Activated CD4-positive, alpha-beta T cell treated with anti-CD3 and anti-CD28 coated beads, Interleukin-2, amount 50 U/mL, for 16 hours (primary cell): ENCODE measurements around the gene PRSS53.
A peak's percentile ranks its signal among the peaks of the same experiment; 100 is the strongest.

Experiments used
- DNase-seq: peaks from one replicate; pipeline ENCODE4 v3.0.0-alpha.2; 2020

The PRSS53 gene

GRCh38 chr16:31077024-31077423 is 11.7 kb downstream of the PRSS53 start:
- DNase-seq: no peak

DNA sequence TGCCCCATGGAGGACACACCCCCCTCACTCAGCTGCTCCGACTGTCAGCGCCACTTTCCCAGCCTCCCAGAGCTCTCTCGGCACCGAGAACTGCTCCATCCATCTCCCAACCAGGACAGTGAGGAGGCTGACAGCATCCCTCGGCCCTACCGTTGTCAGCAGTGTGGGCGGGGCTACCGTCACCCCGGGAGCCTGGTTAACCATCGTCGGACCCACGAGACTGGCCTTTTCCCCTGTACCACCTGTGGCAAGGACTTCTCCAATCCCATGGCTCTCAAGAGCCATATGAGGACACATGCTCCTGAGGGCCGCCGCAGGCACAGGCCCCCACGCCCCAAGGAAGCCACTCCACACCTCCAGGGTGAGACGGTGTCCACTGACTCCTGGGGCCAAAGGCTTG is 12.4 kb downstream of the PRSS53 start:
- no peak for DNase-seq

DNA sequence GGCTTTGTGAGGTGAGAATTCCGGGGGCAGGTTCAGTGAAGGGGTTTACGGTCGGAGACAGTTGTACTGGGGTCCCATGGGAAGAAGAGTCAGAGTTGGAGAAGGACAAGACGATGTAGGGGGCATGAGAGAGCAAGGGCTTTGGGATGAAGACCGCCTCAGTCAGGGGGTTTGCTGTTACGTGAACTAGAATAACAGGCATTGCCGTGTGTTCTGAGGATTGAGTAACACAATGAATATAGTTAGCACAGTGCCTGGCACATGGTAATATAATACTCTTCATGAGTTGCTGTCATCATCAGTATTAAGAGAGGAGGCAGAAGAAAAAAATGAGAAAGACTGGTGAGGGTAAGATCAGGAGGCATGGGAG is 13.9 kb downstream of the PRSS53 start:
- DNase-seq: no peak

DNA sequence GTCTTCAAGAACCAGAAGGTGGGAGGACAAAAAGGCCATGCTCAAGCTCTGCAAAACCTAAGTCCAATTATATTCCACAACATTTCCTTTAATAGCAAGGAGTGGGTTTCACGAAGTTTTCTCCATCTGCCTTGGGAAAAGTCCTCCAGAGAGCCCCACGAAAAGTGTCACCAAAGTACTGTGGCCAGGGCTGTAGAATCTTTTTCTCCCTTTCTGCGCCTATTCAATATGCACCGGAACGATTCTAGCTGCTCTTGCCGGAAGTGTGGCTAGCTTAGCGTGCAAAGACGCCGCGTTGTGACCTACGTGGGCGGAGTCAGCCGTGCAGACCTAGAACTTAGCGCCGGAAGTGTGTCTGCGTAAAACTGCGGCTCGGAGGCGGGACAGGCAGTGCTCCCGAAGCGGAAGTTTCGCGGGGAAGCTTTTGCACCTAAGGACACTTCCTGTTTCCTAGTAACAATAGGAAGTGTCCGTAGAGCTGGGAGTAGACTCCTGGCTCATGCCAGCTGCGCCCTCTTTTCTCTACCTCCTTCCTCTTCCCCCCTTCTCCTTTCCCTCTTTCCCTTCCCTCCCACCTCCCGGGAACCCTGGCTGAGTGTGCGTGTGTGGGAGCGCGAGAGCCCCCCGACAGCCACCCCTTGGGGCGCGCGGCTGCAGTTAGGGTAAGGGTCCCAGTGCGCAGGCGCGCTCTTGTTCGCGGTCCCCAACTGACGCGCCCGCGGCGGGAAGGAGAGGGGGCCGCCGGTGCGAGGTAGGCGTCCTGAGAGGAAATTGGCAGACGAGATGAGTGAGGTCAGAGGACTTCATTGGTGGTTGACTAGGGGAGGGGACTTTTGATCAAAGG is 14.6 kb downstream of the PRSS53 start, which contains the start of the genes ZNF646 and ZNF668:
Gene ZNF646 (plus strand): TSS at position 453 of the 844 bp plus-strand sequence. CDS start 1,903 bp downstream, outside the sequence.
Gene ZNF668 (minus strand): TSS at position 271 of the 844 bp plus-strand sequence. CDS start 9,781 bp downstream, outside the sequence.
- DNase-seq: peak; percentile 99

DNA sequence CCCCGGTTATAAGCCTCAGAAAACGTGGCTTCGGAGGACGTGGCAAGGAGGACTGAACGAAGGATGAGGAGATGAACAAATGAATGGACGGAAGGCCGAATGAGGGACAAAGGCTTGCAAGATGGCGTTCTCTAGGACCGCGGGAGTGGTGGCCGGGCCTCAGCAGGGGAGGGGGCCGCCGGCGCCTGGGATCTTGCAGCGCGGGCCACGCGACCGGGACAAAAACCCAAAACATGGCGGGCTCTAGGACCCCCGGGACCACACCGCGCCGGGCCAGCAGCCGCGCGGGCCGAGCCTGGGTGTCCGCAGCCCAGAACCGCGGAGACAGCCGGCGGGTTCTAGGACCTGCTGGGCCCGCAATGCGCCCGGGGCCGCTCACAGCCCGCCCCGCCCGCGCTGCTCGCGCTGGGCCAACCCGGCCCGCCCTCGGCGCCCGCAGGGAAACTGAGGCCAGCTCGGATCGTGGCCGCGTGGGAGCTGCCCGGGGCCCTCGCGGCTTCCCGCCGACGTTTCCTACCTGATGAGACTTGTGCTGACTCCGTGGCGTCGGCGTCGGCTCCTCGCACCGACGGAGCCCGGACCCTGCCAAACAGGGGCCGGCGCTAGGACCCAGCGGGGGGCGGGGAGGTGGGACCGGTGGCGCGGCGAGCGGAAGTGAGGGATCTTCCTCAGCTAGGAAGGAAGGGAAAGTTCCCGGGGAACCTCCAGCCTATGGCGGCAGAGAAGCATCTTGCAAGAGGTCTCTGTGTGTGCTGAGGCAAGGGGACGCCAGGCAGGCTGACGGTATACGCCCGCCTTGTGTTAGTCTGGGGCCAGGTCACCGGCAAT is 15.4 kb downstream of the PRSS53 start:
- peak; percentile 89 for DNase-seq

DNA sequence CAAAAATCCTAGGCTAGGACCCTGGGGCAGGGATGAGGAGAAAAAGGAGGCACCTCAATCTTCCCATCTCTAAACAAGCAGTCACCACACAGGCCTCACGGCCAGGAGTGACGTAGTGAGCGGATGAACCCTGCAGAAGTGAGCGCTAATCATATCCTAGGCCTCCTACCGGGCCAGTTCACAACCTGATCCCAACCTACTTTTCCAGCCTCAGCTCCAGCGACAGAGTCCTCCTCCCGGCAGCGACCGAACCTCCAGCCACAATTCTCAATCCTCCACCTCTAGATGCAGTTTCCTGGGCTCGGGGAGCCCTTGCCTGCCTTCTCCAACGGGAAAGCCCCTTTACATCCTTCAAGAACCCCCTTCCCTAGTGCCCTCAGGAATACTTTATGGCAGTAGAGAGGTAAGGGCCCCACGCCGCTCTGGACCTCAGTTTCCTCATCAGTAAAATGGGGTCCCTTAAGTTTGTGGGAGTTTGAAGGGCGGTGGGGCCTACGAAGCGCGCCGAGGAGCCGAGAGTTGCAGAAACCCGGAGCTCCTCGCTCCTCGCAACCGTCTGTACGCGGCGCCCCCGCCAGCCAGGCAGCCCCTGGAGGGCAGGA is 16.1 kb downstream of the PRSS53 start:
- peak; percentile 60 for DNase-seq

DNA sequence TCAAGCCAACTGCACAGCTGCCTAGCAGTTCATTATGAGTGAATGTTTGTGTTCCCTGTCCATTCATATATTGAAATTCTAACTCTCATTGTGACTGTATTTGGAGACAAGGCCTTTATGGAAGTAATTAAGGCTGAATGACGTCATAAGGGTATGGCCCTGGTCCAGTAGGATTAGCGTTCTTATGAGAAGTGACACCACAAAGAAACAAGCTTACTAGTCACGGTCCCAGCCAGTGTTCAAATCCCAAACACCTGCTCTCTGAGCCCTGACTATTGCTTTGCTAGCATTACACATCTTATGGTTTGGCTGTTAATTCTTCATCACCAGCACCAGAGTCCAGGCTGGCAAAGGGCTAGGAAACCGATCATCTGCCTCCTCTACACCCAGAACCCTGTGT is 16.9 kb downstream of the PRSS53 start:
- no peak for DNase-seq

DNA sequence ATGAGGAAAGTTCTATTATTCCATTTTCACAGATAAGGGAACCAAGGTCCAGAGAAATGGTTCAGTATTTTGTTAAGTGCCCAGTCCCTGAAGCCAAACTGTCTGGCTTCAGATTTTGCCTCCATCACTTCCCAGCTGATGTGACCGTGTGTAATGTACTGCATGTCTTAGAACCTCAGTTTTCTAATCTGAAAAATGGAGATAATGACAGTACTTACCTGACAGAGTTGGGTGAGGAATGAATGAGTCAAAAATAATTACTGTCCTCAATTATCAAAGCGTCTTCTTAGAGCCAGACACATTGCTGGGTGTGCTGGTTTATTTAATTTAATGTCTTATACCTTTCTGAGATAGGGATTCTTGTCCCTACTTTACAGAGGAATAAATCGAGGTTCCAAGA is 21.4 kb downstream of the PRSS53 start:
- no peak for DNase-seq

DNA sequence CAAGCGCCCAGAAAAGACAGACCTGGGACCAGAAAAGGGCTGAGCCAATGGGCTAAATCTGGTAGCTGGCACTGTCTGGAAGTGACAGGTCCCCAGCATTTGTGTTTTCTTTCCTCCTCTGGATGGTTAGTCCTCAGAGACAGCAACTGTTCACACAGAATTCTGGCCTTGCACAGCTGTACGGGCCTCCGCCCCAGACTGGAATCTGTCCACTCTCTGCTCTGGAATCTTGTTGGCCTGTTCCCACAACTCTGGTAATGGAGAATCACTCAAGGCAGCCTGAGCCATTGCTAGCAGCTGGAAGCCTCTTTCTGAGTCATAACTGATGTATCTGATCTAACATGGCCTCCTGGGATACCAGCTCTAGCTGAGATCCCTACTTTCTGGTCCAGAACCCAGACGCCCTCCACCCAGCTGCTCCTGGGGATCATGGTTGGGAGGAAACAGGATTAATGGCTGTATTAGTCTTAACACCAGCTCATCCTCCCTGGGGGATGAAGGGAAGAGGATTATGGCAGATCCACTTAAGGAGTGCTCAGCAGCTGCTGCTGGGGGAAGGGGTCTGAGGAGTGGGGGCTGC is 23.8 kb downstream of the PRSS53 start:
- no peak for DNase-seq

GRCh38 chr16:31063843-31064611 is 24.7 kb downstream of the PRSS53 start:
- peak; percentile 50 for DNase-seq

- DNase-seq: no peak
Observed at GRCh38 chr16:31063495-31063842, 25.3 kb downstream of the PRSS53 start.

GRCh38 chr16:31061813-31062440 is 26.8 kb downstream of the PRSS53 start:
- DNase-seq: no peak

GRCh38 chr16:31061126-31061812 is 27.5 kb downstream of the PRSS53 start:
- DNase-seq: no peak

DNA sequence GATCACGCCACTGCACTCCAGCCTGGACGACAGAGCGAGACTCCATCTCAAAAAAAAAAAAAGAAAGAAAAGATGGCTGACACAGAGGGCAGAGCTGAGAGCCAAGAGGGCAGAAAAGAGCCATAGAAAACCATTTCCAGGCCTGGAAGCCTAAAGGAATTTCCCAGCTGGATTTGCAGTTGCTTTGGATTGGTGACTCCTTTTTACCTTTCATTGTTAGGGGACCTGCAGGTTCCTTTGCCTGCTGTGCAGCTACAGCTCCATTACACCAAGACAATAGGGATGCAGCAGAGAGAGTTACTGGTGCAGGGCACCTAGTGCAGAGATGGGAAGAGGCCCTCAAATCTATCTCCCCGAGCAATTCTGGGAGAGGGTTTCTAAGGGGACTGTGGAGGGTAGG is 33.1 kb downstream of the PRSS53 start:
- no peak for DNase-seq

DNA sequence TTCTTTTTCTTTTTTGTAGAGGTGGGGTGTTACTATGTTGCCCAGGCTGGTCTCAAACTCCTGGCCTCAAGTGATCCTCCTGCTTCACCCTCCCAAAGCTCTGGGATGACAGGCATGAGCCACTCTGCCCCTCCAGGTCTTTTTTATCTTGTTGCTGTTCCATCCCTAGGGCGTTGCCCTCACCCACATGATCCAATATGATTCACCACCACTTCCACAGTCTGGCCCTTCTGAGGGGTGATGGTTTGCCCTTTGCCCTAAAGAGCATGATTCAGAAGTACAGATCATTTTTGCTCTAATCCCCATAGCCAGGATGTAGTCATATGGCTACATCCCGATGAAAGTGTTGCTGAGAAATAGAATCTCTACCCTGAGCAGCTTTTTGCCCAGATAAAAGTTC is 36.6 kb downstream of the PRSS53 start:
- DNase-seq: no peak

DNA sequence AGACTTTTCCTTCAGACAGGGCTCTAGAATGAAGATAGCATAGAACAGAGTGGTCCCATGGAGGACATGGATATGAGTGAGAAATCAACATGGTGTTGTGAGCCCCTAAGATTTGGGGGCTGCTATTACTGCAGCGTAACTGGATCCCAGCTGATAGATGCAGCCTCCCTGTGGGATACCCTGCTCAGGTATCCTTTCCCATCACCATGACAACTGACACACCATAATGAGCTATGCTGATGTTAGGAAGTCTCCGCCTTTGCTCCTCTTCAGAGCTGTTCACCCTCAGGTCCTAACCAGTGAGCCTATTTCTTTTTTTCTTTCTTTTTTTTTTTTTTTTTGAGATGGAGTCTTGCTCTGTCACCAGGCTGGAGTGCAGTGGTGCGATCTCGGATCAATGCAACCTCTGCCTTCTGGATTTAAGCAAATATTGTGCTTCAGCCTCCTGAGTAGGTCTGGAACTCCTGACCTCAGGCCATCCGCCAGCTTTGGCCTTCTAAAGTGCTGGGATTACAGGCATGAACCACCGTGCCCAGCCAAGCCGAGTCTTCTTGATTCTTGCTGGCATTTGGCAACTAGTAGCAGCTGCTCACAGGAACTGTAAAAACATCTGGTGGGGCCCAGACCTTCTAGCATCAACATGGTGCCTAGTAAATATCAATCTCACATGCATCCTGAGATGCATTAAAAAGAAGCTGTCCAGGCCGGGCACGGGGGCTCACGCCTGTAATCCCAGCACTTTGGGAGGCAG is 38.3 kb downstream of the PRSS53 start:
- no peak for DNase-seq

- DNase-seq: no peak
Observed at GRCh38 chr16:31043898-31044481, 44.8 kb downstream of the PRSS53 start.

- DNase-seq: no peak
Observed at GRCh38 chr16:31043352-31043751, 45.4 kb downstream of the PRSS53 start.

- no peak for DNase-seq
Observed at GRCh38 chr16:31042866-31043265, 45.9 kb downstream of the PRSS53 start.

GRCh38 chr16:31038993-31039392 is 49.8 kb downstream of the PRSS53 start:
- DNase-seq: no peak
